ENCODE data around the gene FHOD3. TPM values are rescaled to one million over a fixed set of nuclear protein-coding genes. Genes with fewer than 3 reads are reported as not detected.
A peak's percentile ranks its signal among the peaks of the same experiment; 100 is the strongest.
"Not testable (repeated sequence)": the region's sequence is repeated elsewhere in the genome, so short reads cannot be mapped to it uniquely, and the experiment has no call there.

The FHOD3 gene
- total RNA-seq, 1 donor from 2014 or later: 5.6 TPM

DNA sequence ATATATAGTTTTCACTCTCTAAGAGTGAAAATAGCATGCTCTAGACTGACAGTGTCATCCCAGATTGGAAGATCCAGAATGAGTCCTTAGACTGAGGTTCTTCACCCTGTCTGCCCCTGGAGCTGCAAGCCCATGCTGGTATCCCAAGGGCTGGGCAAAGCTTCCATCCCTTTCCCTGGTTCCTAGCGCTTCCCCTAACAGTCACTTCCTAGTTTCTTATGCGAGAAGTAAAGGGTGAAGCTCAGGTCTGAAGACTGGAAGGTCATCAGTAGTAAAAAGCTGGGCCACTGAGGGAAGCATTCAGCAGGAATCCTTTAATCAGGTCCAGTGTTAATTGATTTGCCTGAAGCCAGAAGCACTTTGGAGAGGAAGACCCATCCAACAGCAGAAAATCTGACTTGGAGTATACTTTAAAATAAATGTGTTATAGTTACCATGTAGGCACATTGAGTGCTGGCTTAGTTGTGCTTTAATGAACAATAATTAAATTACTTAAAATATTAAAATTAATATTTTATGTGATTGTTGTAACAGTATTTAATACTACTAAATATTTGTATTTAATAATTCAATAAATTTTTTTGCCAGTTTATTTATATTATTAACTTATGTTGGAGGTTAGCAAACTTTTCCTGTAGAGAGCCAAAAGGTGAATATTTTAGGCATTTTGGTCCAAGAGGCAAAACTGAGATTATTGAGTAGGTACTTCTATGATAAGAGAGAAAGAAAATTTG, 237.9 kb downstream of the FHOD3 start:
- DNase-seq (ENCODE audit: extremely low read depth, low read depth, low spot score): no peak

DNA sequence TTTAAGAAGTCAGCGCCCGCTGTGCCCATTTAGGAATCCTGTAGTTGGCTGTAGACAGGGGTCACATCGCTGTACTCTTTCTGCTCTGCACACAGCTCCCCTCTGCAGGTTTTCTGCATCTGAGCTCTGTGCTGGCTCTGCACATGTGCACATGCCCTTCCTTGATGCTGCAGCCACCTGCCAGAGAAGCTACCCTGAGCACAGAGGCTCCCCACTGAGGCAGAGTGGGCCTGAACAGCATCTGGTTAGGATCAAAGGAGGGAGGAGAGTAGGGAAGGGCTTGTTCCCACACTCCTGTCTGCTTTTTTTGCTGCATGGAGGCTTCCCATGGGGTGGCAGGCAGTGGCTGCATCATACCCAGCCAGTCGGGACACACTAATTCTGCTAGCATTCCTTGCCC, 238.9 kb downstream of the FHOD3 start:
- no peak for DNase-seq (ENCODE audit: extremely low read depth, low read depth, low spot score)

DNA sequence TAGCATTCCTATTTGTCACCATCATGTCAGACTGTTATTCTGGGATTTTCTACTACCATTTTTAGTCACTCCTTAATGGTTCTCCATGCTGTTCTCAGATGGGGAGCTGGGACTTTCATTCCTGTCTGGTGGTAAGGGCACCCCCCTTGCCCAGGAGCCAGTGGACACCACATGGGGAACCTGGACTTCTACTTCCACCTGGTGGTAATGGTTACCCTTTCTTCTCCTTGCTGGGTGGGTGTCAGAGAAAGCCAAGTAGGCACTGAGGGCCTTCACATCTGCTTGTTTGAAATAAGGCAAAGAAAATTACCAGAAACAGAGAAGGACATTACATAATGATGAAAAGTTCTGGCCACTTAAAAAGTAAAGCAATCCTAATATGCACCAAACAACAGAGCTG, 239.8 kb downstream of the FHOD3 start:
- no peak for DNase-seq (ENCODE audit: extremely low read depth, low read depth, low spot score)

DNA sequence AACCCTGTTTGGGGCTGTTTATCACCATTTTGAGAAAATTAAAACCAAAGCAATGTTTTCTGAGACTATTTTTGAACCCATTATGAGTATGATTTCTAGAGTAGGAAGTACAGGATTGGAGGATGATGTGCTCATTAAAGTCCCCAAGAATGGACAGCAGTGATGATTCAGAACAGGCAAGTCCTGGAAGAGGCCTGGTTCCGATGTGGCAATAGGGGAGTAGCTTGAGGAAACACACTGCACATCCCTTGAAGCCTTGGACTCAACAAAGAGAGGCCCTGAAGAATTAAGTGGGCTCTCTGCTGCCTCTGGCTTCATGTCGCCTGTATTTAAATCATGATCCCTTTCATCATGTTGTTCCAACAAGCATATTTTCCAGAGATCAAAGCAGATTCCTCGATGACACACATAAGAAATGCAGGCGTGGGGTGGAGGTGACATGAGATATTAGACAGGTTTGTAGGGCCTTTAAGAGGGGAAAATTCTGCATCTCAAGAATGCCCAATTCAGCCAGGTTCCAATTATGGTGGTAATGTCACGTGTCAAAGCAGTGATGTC, 242.2 kb downstream of the FHOD3 start:
- DNase-seq (ENCODE audit: extremely low read depth, low read depth, low spot score): no peak

DNA sequence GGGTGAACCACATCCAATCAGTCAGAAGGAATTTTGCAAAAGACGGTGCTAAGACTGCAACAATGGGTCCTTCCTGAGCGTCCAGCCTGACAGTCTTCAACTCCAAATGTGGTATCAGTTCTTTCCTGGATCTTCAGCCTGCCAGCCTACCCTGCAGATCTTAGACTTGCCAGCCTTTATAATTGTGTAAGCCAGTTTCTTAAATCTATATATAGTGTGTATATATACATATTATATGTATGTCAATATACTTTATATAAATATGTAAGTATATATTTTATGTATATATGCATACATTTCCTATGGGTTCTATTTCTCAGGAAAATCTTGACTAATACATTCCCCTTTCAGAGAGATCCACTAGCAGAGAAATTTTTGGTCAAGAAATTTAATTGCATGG, 245.5 kb downstream of the FHOD3 start:
- DNase-seq (ENCODE audit: extremely low read depth, low read depth, low spot score): no peak

DNA sequence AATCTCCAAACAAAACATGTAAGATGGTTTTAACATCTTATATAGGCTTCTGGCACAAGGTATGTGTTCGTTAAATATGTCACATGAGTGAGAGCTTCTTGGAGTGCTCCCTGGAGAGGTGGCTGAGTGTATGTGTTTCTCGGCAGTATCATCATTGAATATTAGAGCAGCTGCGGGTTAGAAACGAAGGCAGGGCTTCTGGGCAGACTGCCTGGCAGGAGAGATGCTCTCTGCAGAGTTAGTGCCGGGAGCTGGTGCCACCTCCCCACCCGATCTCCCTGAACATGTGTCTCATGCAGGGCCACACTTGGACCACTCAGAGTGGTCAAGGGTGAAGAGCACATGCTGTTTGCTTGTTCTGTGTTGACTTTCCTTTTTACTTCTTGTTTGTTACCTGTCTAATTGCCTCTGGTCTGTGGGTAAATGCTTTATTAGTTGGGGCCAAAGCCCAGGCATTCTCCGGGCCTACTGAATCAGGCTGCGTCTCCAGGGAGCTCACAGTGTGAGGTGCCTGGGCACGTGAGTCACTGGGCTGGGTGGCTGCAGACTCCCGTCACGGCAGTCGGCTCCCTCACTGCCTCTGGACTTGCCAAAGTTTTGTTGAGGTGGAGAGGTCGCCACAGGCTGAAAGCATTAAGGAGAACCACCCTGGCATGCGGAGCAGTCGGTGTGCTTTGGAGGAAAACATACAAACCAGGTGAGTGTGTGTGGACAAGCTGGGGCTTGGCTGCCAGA, 246.6 kb downstream of the FHOD3 start:
- DNase-seq (ENCODE audit: extremely low read depth, low read depth, low spot score): no peak

DNA sequence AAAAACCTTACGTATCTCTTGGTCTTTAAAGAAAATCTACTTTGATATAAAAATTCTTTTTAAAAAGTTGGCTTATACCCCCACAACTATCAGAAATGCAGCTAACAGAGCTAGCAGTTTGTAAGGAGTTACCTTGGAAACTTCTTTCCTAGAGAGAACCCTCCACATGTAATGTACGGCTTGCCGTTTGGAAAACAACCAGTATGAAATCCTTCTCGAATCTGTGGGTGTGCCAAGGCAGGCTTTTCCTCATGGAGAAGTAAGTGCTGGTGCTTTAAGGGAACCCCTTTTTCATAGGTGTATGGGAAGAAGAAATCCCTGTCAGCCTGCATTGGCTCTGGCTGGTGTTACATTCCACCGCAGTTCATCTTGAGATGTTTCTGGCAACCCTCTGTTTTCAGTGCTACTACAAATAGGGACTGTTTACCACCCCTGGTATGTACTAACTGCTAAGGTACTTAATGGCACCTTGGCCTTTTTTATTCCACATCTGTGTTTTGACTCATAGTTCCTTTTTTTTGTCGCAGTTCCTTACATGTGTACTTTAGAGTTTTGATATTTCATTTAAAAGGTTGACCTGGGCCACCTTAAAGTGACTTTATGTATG, 248.4 kb downstream of the FHOD3 start:
- no peak for DNase-seq (ENCODE audit: extremely low read depth, low read depth, low spot score)

DNA sequence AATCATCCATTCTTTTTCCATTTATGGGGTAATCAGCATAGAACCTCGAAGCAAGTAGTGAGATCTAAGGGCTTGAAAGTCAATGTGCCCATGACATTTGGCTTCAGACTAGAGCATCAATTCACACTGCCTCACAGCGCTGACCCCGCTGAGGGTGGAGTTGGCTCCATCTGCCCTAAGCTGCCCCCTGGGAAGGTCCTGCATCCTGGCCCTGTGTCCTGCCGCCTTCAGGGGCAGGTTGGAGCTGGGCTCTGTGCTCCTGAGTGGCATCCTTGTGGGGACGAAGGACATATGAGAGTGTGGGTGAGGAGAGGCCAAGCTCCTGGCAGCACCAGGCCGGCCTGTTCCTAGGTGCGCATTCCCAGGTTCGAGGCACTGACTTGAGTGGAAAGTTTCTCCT, 249.4 kb downstream of the FHOD3 start:
- no peak for DNase-seq (ENCODE audit: extremely low read depth, low read depth, low spot score)

DNA sequence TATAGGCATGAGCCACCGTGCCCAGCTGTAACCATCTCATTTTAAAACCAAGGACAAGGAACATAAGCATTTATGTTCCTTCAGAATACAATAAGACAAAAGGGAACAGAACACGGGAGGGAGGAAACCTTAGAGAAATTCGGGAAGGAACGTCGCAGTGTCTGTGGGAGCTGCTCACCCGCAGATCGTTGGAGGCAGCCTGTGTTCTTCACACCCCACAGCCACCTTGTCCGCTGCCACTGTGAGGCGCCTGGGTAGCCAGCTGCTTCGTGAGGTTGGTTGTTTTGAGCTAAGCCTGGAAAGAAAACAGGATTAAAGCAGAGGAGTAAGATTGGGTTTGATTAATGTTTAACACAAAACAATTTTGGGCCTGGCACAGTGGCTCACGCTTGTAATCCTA, 250.0 kb downstream of the FHOD3 start:
- no peak for DNase-seq (ENCODE audit: extremely low read depth, low read depth, low spot score)

DNA sequence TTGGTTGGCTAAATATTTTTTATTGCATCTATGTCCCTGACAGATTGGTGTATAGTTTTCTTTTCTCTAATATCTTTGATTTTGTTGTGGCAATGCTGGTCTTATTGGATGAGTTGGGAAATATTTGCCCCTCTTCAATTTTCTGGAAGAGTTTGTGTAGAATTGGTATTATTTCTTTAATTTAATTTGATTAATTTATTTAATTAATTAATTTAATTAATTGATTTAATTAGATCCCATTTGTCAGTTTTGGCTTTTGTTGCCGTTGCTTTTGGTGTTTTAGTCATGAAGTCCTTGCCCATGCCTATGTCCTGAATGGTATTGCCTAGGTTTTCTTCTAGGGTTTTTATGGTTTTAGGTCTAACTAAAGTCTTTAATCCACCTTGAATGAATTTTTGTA, 253.8 kb downstream of the FHOD3 start:
- not testable (repeated sequence) for DNase-seq (ENCODE audit: extremely low read depth, low read depth, low spot score)

DNA sequence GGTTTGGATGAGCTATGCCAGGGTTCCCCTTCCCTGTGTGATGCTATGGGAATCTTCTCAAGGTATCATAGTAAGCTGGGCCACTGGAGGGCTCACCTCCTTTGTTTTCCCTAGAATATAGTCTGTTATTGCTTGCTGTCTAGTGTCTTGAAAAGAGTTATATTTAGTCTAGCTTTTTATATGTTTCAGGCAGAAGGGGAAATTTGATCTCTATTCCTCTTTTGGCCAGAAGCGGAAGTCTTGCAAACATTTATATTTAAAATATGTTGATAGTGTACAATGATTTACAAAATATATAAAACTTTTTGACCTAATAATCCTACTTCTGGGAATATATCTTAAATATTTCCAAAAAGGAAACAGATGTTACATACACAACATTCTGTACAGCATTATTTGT, 260.7 kb downstream of the FHOD3 start:
- no peak for DNase-seq (ENCODE audit: extremely low read depth, low read depth, low spot score)

DNA sequence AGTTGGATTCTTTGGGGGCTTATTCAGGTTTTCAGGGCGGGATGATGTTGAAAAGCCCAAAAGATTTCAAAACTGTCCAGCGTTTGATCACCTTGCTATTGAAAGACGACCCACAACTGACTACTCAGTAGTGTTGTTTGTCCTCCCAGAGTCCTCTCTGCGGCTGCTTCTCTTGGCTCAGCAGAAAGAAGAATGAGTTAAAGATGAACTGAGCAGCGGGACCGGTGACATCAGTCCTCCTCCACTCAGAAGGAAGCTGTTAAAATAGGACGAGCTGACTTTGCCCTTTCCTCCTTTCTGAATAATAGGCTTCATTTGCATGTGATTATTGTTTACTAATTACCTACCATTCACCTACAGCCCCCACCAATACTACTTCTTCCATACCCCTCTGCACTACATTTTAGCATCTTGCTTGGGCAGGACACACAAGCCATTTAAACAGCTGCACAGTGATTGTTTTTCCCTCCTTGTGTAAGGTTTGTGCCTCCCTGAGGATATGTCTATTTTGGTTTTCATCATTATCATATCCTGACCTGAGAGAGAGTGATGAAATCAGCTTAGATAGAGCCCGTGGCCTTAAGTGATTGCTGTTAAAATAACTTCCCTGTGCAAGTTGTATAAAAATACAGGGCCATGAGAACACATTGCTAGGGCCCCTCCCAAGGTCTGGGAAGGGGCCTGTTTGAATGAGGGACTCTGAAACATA, 261.8 kb downstream of the FHOD3 start:
- DNase-seq (ENCODE audit: extremely low read depth, low read depth, low spot score): no peak

DNA sequence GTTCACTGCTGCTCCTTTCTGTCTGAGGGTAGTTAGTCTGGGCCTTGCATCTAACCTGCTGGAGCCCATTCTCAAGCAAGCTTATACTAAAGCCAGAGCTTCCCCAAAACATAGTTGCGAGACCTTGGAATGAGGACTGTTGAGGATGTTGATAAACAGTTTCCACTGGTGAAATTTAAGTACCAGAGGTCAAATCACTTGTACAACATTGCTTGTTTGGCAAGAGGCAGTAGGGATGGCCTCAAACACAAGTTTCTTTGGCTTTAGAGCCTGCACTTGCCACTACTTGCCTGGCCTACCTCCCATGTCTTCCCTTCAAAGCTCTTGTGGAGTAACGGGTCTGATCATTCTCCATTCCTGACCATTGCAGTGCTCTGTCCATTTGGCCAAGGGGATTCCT, 262.7 kb downstream of the FHOD3 start:
- DNase-seq (ENCODE audit: extremely low read depth, low read depth, low spot score): no peak

DNA sequence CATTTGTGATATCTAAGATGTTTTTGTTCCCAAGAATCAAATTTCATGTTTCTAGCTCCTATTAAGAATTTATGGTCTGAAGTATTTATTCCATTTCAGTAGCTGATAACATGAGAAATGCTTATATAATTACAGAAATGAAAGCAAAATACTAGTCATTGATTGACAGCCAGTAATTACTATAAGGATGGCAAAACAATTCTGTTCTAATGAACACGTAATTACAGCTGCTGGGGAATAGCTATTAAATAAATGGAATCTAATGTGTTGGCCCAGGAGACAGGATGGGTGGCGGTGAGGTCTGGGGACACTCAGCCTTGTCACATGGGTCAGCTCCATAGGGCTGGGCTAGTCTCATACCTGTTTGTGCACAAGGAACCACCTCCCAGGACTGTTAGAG, 263.5 kb downstream of the FHOD3 start:
- DNase-seq (ENCODE audit: extremely low read depth, low read depth, low spot score): no peak

DNA sequence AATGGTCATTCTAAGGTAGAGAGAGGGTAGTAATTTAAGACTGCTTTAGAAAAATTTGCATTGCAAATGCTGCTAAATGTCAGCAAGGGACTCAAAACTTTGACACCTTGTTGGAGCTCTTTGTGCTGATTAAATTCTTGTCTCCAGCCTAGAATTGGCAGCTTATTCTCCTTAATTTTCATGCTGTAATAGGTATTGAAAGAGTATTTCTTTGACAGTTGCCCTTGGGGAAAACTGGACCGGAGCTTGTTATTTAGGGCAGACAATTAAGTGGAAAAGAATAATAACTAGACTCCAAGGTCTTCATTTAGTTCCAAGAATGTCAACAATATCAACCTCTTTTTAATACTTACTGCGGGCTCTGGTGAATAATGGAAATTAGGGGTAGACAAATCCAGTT, 267.3 kb downstream of the FHOD3 start:
- no peak for DNase-seq (ENCODE audit: extremely low read depth, low read depth, low spot score)

DNA sequence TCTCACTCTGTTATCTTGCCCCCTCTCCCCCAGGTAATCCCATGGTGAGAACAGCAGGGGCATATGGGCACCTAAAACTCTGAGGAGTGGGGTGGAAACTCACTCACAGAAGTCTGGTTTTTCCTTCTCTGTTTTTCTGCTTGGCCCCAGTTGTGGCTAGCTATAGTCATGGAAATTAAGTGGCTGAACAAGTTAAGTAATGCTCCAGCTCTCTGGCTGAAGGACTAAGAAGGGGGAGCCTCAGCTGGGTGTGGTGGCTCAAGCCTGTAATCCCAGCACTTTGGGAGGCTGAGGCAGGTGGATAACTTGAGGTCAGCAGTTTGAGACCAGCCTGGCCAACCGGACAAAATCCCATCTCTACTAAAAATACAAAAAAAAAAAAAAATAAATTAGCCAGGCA, 270.3 kb downstream of the FHOD3 start:
- DNase-seq (ENCODE audit: extremely low read depth, low read depth, low spot score): no peak

DNA sequence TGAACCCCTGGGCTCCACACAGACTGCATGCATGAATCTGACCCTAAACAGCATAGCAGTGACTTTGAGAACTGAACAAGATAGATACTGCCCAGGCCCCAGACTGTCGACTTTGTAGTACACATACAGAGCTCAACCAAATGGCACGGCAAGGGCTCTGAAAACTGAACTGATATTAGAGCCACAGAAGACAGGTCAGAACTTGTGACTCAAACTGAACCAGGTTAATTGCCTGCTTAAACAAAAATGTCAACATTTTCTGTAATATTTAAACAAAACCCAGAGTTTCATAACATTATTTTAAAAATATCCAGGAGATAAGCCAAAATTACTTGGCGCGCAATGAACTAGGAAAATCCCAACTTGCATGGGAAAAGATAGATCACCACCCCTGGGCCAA, 271.0 kb downstream of the FHOD3 start:
- no peak for DNase-seq (ENCODE audit: extremely low read depth, low read depth, low spot score)

DNA sequence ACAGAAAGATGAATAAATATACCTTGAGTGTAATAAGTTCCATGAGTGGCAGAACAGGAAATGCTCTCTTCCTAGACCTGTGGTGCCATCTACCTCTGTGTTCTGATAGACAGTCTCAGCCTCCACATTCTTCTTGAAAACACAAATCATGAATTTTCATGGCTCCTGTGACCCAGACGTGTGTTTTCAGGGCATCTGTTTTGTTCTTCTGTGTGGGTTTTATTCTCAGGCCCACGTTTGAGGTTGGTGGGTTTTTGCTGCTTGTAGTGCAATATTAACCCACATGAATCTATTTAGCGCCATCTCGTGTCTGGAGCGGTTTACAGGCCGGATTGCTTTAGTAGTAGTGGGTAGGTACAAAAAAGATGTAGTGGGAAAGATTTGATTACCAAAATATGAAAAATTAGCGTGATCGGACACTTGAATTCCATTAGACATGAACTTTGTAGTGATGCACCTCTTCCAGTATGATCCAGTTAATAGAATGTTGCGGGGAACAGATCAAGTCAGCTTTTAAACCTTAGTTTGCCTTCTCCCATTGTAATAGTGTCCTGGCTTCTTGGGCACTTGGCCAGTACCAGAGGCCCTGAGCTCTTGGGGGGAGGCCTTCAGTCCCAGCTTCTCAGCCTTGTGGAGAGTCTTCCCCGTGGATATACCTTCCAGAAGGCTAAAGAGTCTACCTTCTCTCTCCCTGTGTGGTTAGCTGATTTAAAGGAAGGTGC, 274.8 kb downstream of the FHOD3 start:
- peak; percentile 9 for DNase-seq (ENCODE audit: extremely low read depth, low read depth, low spot score)

DNA sequence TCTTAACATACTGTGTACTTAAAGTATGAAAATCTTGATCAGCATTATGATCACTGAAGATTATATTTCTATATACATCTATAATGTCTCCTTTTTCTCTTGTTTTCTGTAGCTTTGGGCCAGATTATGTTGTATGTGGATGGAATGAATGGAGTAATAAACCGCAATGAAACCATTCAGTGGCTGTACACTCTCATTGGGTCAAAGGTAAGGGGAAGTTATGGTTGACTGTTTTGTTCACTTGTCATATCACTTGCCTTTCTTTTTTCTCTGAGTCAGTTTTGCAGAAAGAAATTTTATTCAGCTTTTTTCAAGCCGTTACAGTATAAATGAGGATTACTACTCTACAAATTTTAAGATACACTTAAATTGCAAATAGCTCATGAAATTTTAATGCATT, 278.8 kb downstream of the FHOD3 start:
- no peak for DNase-seq (ENCODE audit: extremely low read depth, low read depth, low spot score)

DNA sequence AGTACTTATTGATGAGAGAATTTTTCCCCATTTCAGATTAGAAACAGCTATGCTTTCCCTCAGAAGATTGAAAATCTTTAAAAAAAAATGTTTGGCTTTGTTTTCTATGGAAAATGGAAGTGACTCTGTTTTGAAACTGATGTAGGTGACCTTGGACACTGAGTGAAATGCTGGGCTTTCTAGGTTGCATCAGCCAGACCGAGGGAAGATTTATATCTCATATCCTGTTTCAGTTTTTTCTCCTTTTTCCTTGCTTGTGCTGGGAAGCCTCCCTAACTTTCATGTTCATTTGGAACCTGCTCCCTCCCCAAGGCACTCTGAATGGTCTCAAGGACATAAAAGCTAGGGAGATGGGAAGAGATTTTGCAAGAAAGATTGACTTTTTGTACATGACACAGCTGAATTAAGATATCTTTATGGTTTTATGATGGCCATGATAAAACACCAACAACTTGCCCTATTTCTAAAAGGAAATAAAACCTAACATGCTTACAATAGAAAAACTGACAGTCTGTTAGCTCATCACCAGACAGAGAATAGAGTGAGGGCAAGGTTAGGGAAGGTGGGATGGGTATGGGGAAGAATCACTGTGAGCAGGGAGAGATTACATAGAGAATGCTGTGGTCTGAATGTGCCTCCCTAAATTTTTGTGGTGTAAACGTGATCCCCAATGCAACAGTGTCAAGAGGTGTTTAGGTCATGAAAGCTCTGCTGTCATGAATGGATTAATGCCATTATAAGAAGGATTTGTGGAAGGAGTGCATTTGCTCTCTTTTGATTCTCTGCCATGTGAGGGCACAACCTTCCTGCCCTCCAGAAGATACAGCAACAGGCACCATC, 281.6 kb downstream of the FHOD3 start:
- no peak for DNase-seq (ENCODE audit: extremely low read depth, low read depth, low spot score)
